T-helper 2 cell treated with Interferon-gamma antibody and Interleukin-4, amounts not matched to agents 100 ng/mL and 5 ng/mL, for 36 hours (primary cell): ENCODE measurements around the gene PLEKHN1. TPM values are rescaled to one million over a fixed set of nuclear protein-coding genes. Genes with fewer than 3 reads are reported as not detected.

Experiments used
- intact Hi-C: fragments of 100-400 bp; cut with micrococcal nuclease; formaldehyde crosslinking; loops from one replicate; pipeline ENCODE4 v1.15.1; 2023
- total RNA-seq: library from RNA; stranded (reverse); gene quantifications from 2 replicates; pipeline ENCODE4 v1.2.3, GENCODE V29; 2022

Gene PLEKHN1
- total RNA-seq, 1 donor from 2014 or later = 2.2 TPM

DNA sequence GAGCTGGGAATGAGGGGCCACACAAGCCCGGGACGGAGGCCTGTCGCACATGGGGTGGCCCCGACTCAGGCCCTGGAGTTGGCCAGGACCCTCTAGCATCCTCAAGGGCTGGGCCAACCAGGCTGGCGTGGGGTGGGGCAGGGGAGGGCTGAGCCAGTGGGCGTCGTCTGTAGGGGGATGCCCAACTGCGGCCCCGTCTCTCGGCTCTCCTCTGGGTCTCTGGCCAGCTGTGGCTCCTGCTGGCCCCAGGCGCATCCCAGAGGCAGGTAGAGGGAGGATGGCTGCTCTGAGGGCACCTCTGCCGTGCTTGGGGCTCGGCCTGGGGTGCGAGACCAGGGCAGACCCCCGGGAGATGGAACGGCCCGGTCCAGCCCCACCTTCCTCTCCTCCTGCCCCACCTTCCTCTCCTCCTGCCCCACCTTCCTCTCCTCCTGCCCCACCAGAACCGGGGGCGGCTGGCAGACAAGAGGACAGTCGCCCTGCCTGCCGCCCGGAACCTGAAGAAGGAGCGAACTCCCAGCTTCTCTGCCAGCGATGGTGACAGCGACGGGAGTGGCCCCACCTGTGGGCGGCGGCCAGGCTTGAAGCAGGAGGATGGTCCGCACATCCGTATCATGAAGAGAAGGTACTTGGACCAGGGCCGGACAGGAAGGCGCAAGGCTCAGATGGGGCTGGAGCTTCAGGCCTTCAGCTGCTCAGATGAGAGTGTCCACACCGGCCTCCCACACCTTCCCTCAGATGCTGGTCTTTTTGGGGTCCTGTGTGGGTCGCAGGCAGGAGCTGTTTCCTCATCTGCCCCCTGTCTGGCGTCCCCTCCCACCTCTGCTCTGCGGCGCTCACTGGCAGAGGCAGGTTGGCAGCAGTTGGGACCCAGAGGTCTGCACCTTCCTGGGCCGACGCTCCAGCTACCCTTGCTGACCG is 36.3 kb upstream of the PLEKHN1 start:
- intact Hi-C loops = no loop called here

DNA sequence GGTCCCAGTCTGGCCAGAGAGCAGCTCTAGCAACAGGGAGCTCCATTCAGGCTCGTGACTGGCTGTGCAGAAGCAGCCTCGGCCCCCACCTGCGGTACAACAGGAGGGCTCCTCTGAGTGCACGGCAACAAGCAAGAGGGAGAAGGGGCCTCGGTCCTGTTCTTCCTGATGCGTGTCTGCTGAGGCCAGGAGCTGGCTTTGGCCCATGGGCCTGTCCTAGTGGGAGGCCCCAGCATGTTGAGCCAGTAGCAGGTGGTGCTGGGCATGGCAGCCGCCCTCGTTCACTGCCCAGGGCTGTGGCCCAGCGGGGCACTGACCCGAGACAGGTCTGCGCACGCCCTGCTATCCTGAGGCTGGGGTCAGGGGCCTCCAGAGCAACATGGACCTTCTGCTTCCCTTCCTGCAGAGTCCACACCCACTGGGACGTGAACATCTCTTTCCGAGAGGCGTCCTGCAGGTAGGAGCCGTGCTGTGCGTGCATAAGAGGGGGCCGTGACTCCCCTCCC is 35.6 kb upstream of the PLEKHN1 start:
- intact Hi-C loops = no loop called here

DNA sequence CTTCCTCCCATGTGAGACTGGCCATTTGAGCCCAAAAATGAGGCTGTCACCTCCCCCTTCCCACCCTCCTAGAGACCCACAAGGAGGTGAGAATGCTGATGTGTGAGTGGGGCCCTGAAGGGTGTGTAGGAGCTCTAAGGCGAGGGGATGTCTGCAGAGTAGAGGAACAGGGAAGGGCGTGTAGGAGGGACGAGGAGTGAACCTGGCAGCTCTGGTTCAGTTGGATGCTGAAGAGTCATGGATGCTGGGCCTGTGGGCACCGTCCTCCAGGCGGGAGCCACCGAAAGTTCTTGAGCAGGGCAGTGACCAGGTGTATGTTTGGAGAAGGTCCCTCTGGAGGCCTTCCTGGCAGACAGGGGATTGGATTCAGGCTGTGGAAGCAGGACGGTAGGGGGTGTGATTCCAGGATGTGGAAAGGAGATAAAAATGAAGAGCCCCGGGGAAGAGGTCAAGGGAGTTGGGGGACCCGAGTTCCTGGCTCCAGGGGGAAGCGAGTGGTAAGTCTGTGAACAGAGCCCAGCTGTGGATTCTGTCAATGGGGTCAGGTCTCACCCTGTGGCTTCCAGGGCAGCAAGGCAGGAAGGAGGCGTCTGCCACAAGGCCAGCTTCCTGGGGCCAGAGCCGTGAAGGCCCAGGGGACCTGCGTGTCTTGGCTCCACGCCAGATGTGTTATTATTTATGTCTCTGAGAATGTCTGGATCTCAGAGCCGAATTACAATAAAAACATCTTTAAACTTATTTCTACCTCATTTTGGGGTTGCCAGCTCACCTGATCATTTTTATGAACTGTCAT is 34.7 kb upstream of the PLEKHN1 start:
- intact Hi-C loops = no loop called here

DNA sequence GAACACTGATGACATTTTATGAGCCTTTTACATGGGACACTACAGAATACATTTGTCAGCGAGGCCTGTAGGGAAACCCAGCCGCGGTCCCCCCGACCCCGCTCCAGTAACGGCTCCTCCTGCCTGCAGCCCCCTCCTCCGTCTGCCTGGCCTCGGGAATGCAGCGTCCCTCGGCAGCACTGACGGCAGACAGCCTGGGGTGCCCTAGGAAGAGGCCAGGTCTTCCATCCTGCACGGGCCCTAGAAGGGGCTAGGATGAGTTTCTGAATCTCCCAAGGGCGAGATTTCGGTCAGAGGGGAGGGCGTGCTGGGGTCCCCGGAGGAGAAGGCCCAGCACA is 34.1 kb upstream of the PLEKHN1 start:
- intact Hi-C loops = no loop called here

DNA sequence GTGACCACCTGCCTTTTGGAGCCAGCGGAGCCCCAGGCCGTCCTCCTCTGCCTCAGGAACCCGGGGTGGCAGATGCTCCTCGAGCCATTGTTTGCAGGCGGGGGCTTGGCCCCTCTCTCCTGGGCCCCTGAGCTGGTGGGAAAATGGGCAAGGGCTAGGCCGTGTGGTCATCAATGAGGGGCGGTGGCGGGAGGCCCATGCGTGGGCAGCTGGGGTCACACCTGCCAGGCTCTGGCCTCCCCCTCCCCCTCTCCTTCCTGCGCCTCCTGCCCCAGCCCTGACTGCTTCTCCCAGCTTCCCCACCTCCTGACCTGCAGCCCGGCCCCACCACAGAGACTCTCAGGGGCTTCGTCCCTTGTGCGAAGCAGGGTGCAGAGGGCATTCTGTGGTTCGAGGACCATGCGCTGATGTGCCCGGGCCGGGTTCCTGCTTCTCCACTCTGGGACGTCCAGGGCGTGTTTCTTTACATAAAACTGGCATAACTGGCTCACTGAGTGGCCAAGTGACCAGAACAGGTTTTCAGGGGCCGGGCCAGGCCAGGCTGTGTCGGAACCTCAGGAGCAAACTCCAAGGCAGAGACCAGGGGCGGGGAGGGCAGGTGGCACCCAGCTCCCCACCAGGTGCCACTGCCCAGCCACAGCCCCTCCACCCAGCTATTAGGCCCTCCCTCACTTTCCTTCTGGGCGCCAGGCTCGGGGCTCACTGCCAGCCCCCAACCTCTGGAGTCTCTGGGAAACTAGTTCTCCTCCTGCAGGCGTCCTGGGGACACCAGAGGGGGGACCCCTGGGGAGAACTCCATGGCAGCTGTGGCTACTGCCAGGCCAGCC is 33.3 kb upstream of the PLEKHN1 start:
- intact Hi-C loops = no loop called here

DNA sequence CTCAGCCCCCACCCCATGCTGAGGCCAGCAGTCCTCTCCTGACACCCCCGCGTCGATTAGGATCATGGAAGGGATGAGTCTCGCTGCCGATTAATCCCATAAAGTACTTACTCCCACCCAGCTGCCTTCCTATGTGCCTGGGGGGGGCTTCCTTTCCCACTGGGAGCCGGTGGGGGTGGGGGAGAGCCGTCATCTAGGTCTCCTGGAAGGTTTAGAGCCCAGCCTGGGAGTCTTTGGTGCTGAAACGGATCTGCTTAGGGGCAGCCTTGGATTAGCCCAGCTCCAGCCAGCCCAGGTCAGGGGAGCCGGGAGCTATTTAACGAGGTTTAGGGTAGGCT is 32.7 kb upstream of the PLEKHN1 start:
- intact Hi-C loops = no loop called here

DNA sequence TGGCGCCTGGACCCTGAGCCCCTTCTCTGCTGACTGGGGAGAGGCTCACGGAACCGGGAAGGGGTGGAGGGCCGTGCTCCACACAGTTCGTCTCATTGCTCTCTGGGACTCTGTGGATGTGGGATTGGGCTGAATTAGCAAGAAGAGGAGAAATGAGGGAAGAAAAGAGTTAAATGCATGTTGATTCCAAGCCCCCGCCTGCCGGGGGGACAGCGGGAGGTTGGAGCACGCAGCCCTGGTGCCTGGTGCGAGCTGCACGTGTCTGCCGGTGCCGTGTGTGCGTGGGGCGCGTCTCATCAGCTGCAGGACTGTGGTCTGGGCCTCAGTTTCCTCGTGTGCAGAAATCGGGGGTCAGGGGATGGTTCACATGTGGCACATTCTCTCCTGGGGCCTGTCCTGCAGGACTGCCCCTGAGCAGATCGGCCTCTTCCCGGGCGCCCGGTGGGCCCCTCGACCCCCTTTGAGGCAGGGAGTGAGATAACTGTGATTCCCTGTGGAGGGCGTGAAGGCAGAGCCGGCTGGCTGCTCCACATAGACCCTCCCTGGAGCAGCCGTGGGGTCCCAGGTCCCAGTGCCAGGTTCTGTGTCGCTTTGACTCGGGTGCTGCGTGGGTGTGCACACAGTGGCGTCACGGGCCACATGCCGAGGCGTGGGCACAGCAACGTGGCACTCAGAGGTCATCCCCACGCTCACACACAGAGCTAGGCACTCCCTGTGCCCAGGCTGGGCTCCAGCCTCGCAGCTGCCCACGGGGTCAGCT is 31.1 kb upstream of the PLEKHN1 start:
- intact Hi-C loops = no loop called here

DNA sequence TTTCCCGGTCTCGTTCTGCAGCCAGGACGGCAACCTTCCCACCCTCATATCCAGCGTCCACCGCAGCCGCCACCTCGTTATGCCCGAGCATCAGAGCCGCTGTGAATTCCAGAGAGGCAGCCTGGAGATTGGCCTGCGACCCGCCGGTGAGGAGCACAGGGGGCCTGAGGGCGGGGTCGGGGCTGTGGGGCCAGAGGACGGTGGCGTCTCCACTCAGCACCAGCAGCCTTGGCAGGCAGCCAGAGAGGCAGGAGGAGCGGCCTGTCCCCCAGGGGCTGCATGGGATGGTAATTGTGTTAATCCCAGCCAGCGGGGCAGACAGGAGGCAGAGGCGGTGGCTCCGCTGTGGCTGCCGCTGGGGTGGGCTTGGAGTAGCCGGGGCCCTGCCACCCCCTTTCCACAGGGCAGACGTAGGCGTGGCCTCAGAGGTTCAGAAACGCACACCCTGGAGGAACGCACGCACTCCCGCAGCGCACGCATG is 30.5 kb upstream of the PLEKHN1 start:
- intact Hi-C loops = no loop called here

DNA sequence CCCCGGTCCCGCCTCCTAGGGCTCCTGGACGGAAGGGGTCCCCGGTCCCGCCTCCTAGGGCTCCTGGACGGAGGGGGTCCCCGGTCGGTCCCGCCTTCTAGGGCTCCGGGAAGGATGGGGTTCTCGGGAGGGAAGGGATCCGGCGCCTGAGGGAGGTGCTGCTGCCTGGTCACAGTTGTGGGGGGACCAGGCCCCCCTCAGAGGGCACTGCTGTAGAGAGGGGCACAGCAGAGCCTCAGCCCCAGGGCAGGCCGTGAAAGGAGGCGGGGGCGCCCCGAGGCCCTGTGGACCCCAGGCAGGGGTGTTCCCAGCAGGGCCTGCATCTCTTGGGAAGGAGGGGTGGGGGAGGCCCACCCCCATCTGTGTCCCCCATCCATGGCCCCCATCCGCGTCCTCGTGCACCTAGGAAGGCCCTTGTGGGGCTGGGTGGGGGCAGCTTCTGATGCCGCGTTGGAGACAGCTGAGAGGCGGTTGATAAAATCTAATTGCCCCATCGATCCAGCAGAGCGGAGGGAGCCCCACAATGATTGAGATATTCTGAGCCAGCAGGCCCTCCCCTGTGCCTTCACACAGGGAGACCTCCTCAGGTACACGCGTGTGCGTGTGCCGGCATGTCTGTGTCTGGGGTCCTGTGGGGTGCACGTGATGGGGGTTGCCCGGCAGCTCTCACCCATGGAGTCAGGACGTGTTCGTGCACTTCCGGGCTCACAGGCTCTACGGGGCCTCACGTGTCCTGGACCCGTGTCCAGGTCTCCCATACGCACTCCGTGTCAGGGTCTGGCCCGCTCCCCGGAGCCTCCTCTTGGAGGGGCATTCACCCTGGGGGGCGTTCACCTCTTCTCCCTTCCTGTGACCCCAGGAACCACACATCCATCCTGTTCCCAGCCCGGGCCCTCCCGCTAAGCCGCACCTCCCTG is 29.7 kb upstream of the PLEKHN1 start:
- intact Hi-C loops = no loop called here

DNA sequence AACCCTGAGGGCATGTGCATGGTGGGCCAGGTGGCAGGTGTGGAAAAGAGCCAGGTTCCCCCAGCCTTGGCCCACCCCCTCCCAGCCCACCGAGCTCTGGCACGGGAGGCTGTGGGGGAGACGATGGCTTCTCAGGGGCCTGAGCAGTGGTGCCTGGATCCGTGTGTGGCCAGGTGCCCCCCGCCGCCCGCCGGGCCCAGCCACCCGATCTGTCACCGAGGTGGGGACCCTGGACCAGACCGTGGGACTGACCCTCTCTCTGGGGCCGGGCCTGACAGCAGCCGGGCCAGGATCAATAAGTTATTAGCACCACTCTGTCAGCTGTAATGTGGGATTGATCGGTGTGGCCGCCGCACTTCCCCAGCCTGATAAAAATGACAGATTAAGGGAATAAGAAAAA is 28.8 kb upstream of the PLEKHN1 start:
- intact Hi-C loops = no loop called here

DNA sequence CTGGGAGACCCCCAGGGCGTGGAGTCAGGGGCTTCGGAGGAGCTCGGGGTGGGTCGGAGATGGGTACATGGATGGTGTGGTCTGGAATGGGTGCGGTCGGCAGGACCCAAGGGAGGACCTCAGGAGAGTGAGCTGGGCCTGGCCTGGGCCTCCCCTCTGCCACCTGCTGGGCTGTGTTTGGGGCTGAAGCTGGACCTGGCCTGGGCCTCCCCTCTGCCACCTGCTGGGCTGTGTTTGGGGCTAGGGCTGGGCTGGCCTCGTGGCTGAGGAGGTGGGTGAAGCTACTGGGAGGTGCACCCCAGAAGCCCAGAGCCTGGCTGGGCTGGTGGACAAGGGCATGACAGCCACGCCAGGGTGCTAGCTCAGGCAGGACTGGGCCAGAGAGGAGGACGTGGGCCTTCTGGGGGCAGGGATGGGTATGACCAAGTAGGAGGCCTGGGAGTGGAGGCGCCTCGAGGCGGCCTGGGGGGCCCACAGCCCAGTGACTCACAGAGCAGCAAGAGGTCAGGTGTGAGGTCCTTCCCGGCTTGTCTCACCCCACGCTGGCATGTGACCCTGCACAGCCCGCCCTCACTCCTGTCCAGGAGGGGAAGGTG is 28.1 kb upstream of the PLEKHN1 start:
- intact Hi-C loops = no loop called here

DNA sequence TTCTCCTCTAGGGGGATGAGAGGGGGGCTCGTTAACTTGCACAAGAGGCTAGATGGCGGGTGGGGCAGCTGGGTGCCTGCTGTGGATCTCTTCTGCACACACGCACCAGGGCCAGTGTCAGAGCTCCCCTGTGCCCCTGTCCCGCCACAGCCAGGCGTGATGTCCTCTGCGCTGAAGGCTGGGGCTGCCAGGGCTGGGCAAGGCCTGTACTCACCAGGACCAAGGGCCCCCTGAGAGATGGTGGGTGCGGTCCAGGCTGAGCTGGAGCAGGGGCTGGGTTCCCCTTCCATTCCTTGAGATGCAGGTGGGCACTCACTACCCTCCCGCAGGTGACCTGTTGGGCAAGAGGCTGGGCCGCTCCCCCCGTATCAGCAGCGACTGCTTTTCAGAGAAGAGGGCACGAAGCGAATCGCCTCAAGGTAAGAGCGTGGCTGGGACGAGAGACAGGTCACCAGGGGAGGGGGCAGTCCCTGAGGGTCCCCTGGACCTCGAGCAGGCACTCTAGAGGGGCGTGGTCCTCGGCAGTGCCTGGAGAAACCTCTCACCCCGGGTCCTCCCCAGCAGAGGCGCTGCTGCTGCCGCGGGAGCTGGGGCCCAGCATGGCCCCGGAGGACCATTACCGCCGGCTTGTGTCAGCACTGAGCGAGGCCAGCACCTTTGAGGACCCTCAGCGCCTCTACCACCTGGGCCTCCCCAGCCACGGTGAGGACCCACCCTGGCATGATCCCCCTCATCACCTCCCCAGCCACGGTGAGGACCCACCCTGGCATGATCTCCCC is 27.4 kb upstream of the PLEKHN1 start:
- intact Hi-C loops = no loop called here

DNA sequence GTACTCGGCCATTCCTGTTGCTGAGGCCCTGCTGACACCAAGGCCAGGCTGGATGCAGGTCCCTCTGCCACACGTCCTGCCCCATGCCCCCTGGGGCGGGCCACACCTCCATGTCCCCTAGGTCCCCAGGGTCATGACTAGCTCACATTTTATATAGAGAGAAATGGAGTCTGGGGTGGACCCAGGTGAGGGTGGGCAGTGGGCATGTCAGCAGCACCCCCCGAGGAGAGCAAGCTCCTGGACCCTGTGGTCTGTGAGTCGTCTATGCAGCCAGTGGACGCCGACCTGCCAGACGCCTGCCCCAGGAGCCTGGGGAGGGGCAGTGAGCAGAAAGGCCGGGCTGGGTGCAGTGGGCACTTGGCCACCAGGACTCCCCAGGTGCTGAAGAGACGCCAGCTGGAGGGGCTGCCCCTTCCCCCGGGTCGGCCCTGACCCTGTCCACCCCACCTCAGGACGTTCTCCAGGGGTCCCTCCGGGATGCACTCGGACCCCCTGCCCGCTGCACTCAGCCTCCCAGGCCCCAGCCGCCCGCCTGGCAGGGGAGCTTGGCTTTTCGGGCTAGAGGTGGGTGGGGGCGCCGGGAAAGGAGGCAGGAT is 26.7 kb upstream of the PLEKHN1 start:
- intact Hi-C loops = no loop called here

DNA sequence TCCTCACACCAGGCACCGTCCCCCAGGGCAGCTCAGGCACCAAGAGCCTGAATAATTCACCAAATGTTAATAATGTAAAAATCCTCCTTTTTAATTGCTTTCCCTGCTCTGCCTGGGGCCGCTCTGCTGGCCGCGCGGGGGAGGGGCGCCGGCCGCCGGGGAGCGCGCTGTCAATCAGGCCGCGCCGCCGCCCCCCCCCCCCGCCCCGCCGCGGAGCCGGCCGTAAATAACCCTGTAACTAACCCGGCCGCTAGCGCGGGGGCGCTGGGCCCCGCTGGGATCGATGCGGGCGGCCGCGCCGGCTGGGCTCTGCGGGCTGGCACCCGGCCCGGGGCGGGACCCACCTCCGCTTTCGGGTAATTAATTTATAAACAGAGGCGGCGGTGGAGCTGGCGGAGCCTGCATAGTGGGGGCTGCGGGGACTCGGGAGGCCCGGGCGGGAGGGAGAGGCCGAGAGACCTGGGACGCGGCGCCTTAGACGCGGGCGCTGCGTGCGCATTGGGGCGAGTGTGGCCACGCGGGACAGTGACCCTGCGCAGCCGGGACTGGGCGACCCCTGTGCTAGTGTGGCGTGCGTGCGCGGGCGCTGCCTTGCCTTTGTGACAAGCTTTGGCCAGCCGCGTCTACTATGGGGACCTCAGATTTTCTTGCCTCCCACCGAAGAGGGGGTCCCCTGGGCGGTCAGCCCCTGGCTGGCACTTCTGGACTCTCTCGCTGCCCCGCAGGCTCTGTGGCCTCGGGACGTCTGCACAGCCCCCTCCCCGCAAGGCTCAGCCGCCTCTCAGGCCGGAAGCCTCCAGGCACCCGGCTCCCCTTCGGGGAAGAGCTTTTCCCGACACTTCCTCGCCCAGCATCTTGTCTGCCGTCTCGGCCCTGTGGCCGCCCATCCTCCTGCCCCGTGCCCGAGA is 25.9 kb upstream of the PLEKHN1 start:
- intact Hi-C loops = no loop called here

DNA sequence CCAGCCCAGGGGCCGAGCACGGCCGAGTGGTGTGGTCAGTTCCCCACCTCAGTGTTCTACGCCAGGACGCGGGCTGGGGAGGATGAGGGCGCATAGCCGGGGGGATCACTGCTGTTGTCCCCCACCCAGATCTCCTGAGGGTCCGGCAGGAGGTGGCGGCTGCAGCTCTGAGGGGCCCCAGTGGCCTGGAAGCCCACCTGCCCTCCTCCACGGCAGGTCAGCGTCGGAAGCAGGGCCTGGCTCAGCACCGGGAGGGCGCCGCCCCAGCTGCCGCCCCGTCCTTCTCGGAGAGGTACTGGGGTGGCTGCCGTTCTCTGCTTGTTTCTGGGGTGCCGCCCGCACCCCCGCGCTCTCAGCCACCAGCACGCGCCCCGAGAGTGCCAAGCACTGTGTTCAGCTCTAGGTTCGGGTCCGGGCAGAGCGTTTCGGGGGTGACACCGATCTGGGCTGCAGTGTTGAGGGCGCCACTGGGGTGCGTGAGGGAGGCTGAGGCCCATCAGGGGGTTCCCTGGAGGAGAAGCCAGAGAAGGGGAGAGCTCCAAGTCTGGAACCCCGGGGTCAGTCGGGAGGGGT is 25.2 kb upstream of the PLEKHN1 start:
- intact Hi-C loops = no loop called here

DNA sequence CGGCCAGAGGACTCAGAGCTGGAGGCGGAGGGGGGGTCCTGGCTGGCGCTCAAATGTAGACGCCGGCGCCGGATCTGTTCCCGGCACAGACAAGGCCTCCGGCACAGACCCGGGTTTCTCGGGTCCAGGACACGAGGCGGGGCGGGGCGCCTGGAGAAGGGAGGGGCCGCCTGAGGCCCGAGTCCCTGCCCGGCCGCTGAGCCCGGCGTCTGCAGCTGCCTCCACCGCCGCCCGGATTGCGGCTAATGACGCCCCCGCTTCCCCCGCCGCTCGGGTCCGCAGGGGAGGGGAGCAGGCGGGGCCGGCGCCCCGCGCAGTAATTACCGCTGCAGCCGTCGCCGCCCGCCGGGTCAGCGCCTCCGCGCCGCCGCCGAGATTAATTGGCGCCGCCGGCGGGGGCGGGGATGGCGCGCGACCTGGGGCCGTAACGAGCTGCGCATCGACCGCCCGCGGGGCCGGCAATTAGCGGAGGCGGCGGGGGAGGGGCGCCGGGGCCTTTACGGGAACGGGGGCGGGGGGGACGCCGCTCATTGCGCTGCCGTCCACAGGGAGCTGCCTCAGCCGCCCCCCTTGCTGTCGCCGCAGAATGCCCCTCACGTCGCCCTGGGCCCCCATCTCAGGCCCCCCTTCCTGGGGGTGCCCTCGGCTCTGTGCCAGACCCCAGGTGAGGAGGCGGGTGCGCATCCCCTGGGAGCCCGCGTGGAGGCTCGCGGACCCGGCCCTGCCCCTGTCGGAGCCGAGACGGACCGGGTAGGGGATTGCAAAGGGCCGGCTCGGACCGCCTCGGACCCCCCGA is 24.5 kb upstream of the PLEKHN1 start:
- intact Hi-C loops = no loop called here
